Measurements from ENCODE around the gene LYPD6B. TPM values are rescaled to one million over a fixed set of nuclear protein-coding genes. Genes with fewer than 3 reads are reported as not detected.

The LYPD6B gene
- total and polyA plus RNA-seq, 2 experiments from 2014 or later, result 1.7 to 3.6 TPM

GRCh38 chr2:149098701-149099100 lies 60.2 kb downstream of the LYPD6B start:
- Mint-ChIP-seq H3K9me3 (no peaks in the 10 kb centered on the region), H3K36me3 (ENCODE audit: low read depth) (no peaks in the 10 kb centered on the region), H3K27me3 (ENCODE audit: insufficient read depth, low read depth, poor library complexity) (peaks cover 2% of the 10 kb centered on the region), H3K4me1 (peaks cover 5% of the 10 kb centered on the region), H3K27ac (no peak overlapping the region), H3K4me3 (no peak overlapping the region)
- Histone ChIP-seq H3K4me2 (no peak overlapping the region), H4K20me1 (replicated peaks; ENCODE audit: insufficient read depth) (no peaks in the 10 kb centered on the region), H3K9me2 (ENCODE audit: insufficient read depth) (no peaks in the 10 kb centered on the region), H2AFZ (no peak overlapping the region), H3K4me3 (no peak overlapping the region), H3K36me3 (ENCODE audit: insufficient read depth) (no peaks in the 10 kb centered on the region), H3K79me2 (replicated peaks; ENCODE audit: insufficient read depth) (no peaks in the 10 kb centered on the region), H3K27me3 (ENCODE audit: insufficient read depth) (no peaks in the 10 kb centered on the region), H3K27ac (ENCODE audit: low read depth) (no peak overlapping the region), H3F3A (replicated peaks; ENCODE audit: low read depth) (no peaks in the 10 kb centered on the region), H3K4me1 (ENCODE audit: insufficient read depth) (no peaks in the 10 kb centered on the region)
- no peak for DNase-seq (ENCODE audit: low spot score)
- no peak for TF ChIP-seq CREB1 (CRISPR knock-in tag; IDR thresholded peaks at IDR 0.05; ENCODE audit: low read depth)
- TF ChIP-seq ETS1 (IDR thresholded peaks at IDR 0.05), result no peak
- no peak for TF ChIP-seq STAT1 (IDR thresholded peaks at IDR 0.05; ENCODE audit: unreplicated experiment)
- TF ChIP-seq, protein P1, sequence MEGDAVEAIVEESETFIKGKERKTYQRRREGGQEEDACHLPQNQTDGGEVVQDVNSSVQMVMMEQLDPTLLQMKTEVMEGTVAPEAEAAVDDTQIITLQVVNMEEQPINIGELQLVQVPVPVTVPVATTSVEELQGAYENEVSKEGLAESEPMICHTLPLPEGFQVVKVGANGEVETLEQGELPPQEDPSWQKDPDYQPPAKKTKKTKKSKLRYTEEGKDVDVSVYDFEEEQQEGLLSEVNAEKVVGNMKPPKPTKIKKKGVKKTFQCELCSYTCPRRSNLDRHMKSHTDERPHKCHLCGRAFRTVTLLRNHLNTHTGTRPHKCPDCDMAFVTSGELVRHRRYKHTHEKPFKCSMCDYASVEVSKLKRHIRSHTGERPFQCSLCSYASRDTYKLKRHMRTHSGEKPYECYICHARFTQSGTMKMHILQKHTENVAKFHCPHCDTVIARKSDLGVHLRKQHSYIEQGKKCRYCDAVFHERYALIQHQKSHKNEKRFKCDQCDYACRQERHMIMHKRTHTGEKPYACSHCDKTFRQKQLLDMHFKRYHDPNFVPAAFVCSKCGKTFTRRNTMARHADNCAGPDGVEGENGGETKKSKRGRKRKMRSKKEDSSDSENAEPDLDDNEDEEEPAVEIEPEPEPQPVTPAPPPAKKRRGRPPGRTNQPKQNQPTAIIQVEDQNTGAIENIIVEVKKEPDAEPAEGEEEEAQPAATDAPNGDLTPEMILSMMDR (conservative IDR thresholded peaks at IDR 0.05; ENCODE audit: low read depth in 2 of 2), result no peak
- no peak for TF ChIP-seq EZH2phosphoT487 (IDR thresholded peaks at IDR 0.05; ENCODE audit: unreplicated experiment)
- no peak for TF ChIP-seq JUNB (IDR thresholded peaks at IDR 0.05; ENCODE audit: unreplicated experiment)
- no peak for TF ChIP-seq NANOG (IDR thresholded peaks at IDR 0.05; ENCODE audit: borderline replicate concordance)
- TF ChIP-seq ZNF114 (CRISPR knock-in tag; IDR thresholded peaks at IDR 0.05), result no peak
- no peak for TF ChIP-seq ZNF462 (CRISPR knock-in tag; IDR thresholded peaks at IDR 0.05)
- TF ChIP-seq, protein P2, sequence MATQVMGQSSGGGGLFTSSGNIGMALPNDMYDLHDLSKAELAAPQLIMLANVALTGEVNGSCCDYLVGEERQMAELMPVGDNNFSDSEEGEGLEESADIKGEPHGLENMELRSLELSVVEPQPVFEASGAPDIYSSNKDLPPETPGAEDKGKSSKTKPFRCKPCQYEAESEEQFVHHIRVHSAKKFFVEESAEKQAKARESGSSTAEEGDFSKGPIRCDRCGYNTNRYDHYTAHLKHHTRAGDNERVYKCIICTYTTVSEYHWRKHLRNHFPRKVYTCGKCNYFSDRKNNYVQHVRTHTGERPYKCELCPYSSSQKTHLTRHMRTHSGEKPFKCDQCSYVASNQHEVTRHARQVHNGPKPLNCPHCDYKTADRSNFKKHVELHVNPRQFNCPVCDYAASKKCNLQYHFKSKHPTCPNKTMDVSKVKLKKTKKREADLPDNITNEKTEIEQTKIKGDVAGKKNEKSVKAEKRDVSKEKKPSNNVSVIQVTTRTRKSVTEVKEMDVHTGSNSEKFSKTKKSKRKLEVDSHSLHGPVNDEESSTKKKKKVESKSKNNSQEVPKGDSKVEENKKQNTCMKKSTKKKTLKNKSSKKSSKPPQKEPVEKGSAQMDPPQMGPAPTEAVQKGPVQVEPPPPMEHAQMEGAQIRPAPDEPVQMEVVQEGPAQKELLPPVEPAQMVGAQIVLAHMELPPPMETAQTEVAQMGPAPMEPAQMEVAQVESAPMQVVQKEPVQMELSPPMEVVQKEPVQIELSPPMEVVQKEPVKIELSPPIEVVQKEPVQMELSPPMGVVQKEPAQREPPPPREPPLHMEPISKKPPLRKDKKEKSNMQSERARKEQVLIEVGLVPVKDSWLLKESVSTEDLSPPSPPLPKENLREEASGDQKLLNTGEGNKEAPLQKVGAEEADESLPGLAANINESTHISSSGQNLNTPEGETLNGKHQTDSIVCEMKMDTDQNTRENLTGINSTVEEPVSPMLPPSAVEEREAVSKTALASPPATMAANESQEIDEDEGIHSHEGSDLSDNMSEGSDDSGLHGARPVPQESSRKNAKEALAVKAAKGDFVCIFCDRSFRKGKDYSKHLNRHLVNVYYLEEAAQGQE (IDR thresholded peaks at IDR 0.05; ENCODE audit: unreplicated experiment), result no peak
- no peak for TF ChIP-seq POLR2AphosphoS5 (IDR thresholded peaks at IDR 0.05; ENCODE audit: low read depth)
- no peak for ATAC-seq
